GM19452 (cell line): ENCODE measurements around the gene CMIP.

Source experiments
- ATAC-seq: cut with Tn5 transposase; IDR thresholded peaks from one replicate; pipeline ENCODE4 v1.9.1; 2021; ENCODE audit not compliant: unreplicated experiment

The CMIP gene

GRCh38 chr16:81633147-81633619 is 188.6 kb downstream of the CMIP start:
- no peak for ATAC-seq

GRCh38 chr16:81633680-81634379 is 189.2 kb downstream of the CMIP start:
- ATAC-seq: no peak

GRCh38 chr16:81634380-81635062 is 189.9 kb downstream of the CMIP start:
- ATAC-seq: no peak

- ATAC-seq: no peak
These were observed 190.7 kb downstream of the CMIP start for GRCh38 chr16:81635063-81635937.

- ATAC-seq: no peak
These were observed 191.8 kb downstream of the CMIP start for GRCh38 chr16:81636298-81636993.

GRCh38 chr16:81637336-81638235 is 193.0 kb downstream of the CMIP start:
- no peak for ATAC-seq

GRCh38 chr16:81638286-81638945 is 193.8 kb downstream of the CMIP start:
- no peak for ATAC-seq

- no peak for ATAC-seq
These were observed 194.7 kb downstream of the CMIP start for GRCh38 chr16:81639348-81639747.

GRCh38 chr16:81639931-81640680 is 195.5 kb downstream of the CMIP start:
- ATAC-seq: no peak

GRCh38 chr16:81640681-81641070 is 196.1 kb downstream of the CMIP start:
- ATAC-seq: no peak

GRCh38 chr16:81641395-81642106 is 196.9 kb downstream of the CMIP start:
- ATAC-seq: no peak

- ATAC-seq: no peak
These were observed 197.5 kb downstream of the CMIP start for GRCh38 chr16:81642107-81642436.

- no peak for ATAC-seq
These were observed 198.3 kb downstream of the CMIP start for GRCh38 chr16:81642943-81643342.

GRCh38 chr16:81645266-81645694 is 200.7 kb downstream of the CMIP start:
- no peak for ATAC-seq

- ATAC-seq: no peak
These were observed 201.3 kb downstream of the CMIP start for GRCh38 chr16:81645925-81646324.

GRCh38 chr16:81646561-81646960 is 202.0 kb downstream of the CMIP start:
- no peak for ATAC-seq

GRCh38 chr16:81647527-81647926 is 202.9 kb downstream of the CMIP start:
- no peak for ATAC-seq

- ATAC-seq: no peak
These were observed 205.1 kb downstream of the CMIP start for GRCh38 chr16:81649561-81650184.
